Cardiac fibroblast (primary cell): Measurements from ENCODE around the gene LIMA1.
"Not testable (repeated sequence)": the region's sequence is repeated elsewhere in the genome, so short reads cannot be mapped to it uniquely, and the experiment has no call there.

Experiments used
- DNase-seq, 2 donors: peaks; one replicate each; pipeline versions ENCODE4 v3.0.0 to v3.0.0-alpha.2; 2010; ENCODE audit warnings: low read depth in 2 of 2
- H3K4me3 ChIP-seq, 2 donors: replicated peaks in 1 of 2; 1 replicate in 1 of 2; 2 replicates in 1 of 2; pipeline ENCODE4 v1.5.1; 2011; ENCODE audit warnings: low read depth in 2 of 2, low read length in 2 of 2, mild to moderate bottlenecking in 2 of 2, moderate library complexity in 1 of 2
- CTCF ChIP-seq: IDR thresholded peaks from one replicate; pipeline ENCODE4 v1.5.1; 2011; ENCODE audit warnings: low read depth, mild to moderate bottlenecking, low read length, inconsistent platforms

LIMA1 gene

GRCh38 chr12:50302686-50303085 lies 19.4 kb upstream of the LIMA1 start:
- no peak for DNase-seq
- no peak overlapping the region for H3K4me3 ChIP-seq
- no peak for TF ChIP-seq CTCF

- H3K4me3 ChIP-seq: no peak overlapping the region
- TF ChIP-seq CTCF: no peak
- DNase-seq: no peak
These were observed 14.7 kb upstream of the LIMA1 start for GRCh38 chr12:50297996-50298395.

DNA sequence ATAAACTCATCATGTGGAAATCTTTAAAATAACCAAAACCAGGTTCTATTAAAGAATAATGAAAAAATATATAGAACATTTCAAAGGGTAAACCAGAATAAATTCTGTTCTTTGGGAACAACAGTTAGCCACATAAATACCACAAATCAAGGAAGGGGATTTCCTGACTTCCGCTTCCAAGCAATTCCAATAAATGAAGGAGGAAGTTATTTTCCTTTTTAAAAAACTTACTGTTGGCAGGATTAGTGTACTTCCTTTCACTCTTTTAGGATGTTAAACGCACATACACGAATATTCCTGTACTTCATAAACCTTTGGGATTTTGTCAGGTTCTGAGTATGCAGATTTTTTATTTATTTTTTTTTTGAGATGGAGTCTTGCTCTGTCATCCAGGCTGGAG lies 13.7 kb upstream of the LIMA1 start:
- TF ChIP-seq CTCF: no peak
- H3K4me3 ChIP-seq: no peak overlapping the region
- DNase-seq: no peak

GRCh38 chr12:50296554-50296953 lies 13.2 kb upstream of the LIMA1 start:
- TF ChIP-seq CTCF: no peak
- no peak overlapping the region for H3K4me3 ChIP-seq
- no peak for DNase-seq

GRCh38 chr12:50291377-50291776 lies 8.1 kb upstream of the LIMA1 start:
- no peak overlapping the region for H3K4me3 ChIP-seq
- no peak for TF ChIP-seq CTCF
- no peak for DNase-seq

DNA sequence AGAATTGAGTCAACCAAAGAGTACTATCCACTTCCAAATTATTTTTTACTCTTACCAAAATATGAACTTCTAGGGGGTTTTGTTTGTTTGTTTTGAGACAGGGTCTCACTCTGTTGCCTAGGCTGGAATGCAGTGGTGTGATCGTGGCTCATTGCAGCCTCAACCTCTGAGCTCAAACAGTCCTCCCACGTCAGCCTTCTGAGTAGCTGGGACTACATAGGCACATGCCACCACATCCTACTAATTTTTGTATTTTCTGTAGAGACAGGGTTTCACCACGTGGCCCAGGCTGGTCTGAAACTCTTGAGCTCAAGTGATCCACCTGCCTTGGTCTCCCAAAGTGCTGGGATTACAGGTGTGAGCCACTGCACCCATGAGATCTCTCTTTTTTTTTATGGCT lies 7.4 kb upstream of the LIMA1 start:
- not testable (repeated sequence) for DNase-seq, H3K4me3 ChIP-seq

- no peak overlapping the region for H3K4me3 ChIP-seq
- no peak for DNase-seq
- no peak for TF ChIP-seq CTCF
These were observed 4.0 kb upstream of the LIMA1 start for GRCh38 chr12:50287271-50287670.
